Right renal pelvis (tissue), 4 donors: ENCODE data around the gene FBN1. TPM values are rescaled to one million over a fixed set of nuclear protein-coding genes. Genes with fewer than 3 reads are reported as not detected.

ENCODE experiments used
- DNase-seq, 4 donors: peaks; one replicate each; pipeline ENCODE4 v3.0.0-alpha.2; 2013; ENCODE audit warnings: low read depth in 4 of 4, low spot score in 3 of 4, missing footprints in 1 of 4
- polyA plus RNA-seq, 4 donors: library from polyadenylated mRNA; unstranded; fragments of 120-200 nt; gene quantifications; one replicate each; pipeline ENCODE4 v1.2.1, GENCODE V29; 2013; ENCODE audit not compliant: insufficient read length in 4 of 4

FBN1 gene
- polyA plus RNA-seq, 4 donors = 94.5 to 113 (median 109) TPM

DNA sequence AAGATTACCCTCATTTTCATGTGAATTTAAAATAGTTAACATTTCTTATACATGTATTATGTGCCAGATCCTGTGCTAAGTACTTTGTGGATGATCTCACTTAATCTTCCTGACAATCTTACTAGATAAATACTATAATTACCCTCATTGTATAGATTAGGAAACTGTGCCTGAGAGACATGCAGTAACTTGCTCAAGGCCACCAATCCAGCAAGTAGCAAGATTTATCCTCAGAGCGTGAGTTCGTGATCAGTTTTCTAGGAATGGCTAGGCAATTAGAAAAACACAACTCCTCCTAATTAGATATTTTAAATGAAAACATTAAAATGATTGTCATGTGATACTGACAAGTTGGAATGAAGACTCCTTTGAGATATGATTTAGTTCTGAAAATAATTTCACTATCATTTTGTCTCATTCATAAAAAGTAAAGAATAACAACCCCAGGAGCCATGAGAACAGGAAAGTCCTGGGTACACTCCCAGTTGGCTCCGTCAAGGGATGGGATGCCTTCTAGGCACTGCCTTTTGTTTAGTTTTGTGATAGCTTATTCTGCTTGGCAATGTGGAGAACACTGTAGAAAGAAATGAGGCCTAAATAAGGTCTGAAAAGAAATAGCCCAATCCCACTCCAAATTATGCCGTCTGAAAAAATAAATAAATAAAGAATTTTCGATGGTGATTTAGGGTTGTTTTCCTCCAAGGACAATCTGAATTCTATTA is 61.3 kb downstream of the FBN1 start:
- DNase-seq = no peak

DNA sequence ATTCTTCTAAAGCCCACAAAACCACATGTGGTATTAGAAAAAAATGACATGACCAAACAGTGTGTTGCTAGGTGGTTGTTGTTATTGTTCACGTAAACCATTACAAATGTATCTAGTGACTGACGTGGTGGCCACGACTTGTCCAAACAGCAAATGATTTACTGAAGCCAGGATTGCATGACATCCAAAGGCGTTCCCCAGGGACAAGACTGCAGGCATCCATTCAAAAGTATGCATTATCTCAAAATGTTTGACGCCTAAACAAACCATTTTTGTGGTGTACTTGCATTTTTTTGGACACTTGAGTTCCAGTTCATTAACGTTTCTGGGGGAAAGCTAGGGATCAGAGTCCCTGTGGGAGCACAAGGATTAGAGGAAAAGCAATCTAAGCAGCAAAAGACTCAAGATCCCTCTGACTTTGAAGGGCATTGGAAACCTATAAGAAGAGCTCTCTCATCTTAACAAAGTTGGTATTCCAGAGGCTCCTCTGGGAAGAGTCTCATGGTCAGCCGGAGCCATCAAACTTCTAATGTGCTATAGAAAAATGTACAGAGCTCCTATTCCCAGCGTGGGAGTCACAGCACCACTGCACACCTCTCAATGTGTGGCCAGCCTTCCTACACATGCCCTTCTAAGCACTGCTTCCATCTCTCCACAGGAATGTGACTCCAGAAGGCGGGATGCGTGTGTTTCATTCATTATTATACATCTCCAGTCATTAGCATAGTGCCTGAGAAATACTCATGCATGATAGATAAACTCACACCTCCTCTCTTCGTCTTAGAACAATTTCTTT is 62.9 kb downstream of the FBN1 start:
- DNase-seq = no peak

DNA sequence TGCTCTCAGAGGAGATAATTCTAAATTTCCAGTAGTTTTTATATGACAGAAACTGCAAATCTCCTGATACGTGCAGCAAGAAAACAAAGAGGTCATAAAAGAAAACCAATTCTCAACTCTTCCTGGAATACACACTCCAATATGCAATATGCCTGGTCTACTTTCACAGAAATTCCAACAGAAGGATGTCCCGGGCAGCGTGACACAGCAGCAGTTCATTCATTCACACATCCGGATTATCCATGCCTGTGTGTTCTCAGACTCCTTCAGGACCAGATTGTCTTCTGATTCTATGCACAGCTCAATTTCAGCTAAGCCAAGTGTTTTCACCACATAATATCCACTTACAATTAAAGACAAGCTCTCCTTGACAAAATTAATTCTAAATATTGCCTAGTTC is 64.3 kb downstream of the FBN1 start:
- no peak for DNase-seq

DNA sequence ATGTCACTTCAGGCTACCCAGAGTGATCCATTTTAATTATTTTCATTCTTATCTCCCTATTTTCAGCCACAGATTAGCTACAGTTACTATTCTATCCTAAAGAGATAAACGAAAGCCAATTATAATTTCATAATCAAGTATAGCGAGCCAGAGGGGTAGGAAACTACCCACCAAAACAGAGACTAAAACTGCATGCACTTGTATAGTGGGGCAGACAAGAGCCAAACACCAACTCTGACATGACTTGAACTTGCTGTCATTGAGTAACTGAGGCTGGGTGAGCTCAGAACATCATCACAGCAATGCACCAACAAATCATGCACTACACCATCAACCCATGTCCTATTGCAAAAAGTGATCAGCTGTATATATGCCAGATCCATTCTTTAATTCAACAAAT is 64.8 kb downstream of the FBN1 start:
- DNase-seq = no peak

DNA sequence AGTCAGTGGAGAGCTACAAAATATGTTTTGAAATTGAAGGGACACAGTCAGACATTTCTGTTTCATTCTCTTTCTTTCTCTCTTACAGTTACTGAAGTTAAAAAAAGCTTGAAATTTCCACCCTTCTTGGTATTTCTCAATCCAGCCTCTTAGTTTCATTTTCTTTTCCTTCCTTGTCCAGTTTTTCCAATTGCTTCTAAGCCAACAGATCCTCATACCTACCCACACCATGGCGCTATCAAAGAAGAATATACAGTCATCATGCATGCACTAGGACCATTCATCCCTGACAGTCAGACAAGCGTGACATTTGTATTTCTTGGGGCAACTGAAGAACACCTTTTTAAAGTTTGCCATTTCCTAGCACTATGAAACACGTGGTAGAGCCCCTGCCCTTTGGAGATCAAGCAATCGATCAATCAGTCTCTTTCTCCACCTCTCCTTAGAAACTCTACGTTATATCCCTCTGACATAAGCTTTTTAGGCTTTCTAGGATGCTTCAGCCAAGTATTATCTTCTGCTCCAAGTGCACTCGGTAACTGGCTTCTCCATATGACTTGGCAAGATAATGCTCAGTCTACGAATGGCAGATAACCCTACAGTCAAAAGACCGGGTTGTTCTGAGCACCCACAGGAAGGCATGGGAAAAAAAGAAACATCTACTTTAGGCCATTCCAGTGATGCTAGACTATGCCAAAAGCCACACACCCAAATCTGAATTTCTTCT is 65.4 kb downstream of the FBN1 start:
- DNase-seq = no peak

GRCh38 chr15:48578965-48579364 is 66.5 kb downstream of the FBN1 start:
- DNase-seq = no peak

GRCh38 chr15:48577469-48577868 is 68.0 kb downstream of the FBN1 start:
- no peak for DNase-seq

GRCh38 chr15:48574187-48574586 is 71.3 kb downstream of the FBN1 start:
- DNase-seq = no peak

GRCh38 chr15:48573780-48574179 is 71.7 kb downstream of the FBN1 start:
- no peak for DNase-seq

GRCh38 chr15:48572823-48573222 is 72.7 kb downstream of the FBN1 start:
- no peak for DNase-seq

GRCh38 chr15:48571510-48571909 is 74.0 kb downstream of the FBN1 start:
- DNase-seq = no peak

DNA sequence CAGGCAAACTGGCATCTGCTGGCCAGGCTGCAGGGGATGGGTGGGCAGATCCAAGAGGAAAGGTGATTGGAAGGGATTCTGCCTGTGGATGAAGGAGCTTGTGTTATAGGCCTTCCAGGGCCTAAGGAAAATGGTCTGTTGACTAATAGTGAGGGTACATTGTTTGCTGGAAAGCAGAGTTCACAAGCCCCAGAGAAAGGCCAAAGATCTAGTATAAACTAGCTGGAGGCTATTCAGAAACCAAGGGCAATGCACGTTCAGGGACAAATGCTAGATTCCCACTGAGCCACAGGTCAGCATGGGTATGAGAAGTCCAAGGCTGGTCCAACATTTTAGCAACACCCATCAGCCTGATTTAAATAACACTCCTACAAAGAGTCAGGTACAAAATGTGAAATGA is 74.7 kb downstream of the FBN1 start:
- DNase-seq = no peak

DNA sequence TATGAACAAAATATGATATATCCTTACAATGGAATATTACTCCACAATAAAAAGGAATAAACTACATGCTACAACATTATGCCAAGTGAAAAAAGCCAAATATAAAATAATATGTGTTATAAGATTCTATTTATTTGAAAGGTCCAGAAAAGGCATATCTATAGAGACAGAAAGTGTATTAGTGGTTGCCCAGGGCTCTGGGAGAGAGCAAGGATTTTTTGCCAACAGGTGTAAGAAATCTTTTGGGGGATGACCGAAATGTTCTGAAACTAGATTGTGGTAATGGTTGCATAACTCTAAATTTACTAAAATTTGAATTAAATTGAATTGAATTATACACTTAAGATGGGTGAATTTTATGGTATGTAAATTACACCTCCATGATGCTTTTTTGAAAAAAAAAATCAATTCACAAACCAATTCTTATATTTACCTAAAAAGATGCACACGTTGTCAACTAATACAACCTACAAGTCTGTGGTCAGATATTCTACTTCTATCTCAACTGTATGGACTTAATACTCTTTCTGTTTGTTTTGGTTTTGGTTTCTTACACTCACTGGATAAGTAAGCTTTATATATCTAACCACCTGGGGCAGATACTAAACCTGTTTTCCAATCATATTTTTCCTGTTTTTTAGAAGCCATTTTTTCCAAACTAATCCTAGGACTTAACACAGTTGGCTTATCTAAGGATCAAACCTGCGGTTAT is 75.8 kb downstream of the FBN1 start:
- DNase-seq = no peak

GRCh38 chr15:48566668-48567067 is 78.8 kb downstream of the FBN1 start:
- DNase-seq = no peak

DNA sequence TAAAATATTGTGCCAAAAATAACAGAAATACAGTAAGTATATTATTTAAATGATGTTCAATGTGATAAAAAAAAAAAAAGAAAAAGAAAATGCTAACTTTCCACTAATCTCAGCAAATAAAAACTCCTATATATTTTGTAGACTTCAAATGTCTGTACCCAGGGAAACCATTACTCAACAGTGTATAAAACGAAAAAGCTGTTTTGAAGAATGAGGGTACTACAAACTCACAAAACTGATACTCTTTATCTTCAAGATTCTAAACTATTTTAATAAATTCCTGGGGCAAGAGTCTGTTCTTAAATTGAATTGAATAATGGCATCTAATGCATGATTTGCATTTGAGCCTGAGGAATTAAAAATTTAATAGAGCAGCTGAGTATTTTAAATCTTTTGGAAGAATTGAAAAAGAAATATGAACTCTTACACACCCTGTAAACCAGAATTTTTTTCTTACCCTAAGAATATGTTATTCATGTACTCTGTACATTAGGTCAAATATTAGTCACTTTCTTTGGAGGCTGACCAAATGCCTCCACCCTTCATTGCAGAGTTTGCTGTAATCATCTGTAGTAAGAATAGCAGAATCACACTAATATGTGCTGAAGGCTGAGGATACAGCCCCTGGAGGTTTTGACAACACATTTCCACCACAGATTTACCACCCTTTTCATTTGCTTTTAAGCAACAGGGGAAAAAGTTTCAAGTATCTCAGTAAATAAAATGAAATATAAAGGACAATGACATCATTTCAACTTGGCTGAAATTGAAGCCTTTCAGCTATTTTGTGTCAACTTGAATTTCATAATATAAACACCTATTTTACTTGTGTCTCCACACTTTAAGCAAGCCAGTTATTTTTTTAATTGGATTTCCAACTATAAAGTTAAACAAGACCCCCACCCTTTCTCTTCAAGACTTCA is 79.7 kb downstream of the FBN1 start:
- no peak for DNase-seq

DNA sequence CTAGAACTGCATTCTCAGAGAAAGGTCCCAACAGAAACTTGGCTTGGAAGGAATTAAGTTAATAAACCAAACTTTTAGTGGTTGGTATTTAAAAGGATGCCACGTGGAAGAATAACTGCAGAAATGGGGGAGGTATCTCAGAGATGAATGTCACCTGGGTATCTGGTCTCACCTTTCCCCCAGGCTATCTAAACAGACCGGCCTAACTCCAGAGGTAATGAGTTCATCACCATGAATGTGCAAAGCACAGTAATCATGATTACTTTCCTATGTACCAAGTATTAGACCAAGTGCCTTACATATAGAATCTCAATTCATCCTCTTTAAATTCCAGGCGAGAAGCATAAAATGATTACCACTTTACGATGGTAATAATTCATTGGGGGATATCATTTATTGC is 80.8 kb downstream of the FBN1 start:
- no peak for DNase-seq

DNA sequence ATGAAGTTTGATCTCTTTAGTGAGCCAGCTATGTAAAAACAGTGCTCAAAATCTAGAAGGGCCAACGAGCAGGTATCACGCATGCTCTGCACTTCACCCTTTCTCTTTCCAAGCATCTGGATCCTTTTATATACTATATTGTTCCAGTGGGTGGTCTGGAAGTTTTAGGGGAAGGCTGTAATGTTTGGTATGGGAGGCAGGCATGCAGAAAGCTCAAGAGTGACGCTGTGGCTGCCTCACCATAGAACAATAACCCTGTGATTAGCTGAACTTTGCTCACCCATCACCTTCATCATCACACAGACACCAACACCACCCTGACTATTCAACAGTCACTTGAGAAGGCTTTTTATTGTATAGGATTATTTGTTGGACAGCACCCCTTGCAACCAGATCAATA is 81.6 kb downstream of the FBN1 start:
- DNase-seq = no peak

DNA sequence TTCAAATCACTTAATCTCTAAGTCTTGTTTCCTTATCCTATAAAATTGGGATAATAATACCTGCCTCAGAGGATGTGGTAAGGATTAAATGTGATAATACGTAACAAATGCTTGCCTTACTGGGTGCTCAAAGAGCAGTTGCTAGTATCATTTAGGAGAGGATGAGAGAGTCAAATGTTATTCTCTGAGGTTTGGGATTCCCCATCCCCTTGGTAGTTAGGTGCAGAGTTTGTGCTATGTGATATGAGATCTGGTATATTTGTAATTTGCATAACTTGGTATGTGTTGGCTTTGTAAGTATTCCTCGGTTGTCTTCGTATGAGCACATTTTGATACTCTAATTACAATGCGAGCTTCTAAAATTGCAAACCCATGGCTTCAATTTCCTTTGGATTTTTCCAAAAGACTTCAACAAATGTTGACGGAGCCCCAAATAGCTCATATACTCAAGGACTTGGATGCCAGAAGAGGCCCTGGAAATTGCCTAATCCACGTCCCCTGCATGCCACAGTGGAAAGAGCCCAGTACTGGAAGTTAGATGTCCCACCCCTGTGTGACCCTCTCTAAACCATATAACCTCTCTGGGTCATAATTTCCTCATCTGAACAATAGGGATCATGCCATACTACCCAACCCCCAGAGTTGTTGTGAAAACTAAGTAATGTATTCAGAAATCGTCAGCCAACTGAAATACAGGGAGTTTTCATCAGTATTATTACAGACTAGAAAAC is 85.0 kb downstream of the FBN1 start:
- no peak for DNase-seq

DNA sequence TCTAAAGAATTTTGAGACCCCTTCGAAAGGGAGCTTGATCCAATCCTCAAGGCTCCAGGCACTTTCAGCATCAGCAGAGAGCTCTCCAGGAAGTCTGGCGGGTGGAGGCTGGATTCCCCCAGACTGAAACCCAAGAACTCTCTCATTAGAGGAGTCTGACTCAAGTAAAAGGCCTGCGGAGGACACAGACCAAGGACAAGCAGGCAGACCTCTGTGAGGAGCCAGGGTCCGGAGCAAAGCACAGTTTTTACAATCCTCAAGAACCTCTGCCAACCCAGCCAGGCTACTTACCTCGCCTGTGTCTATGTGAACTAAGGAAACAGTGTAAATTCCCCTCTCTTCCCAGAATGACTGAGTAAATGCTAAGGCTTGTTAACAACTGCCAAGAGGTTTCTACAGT is 86.2 kb downstream of the FBN1 start:
- no peak for DNase-seq
